LNCaP clone FGC (cell line): ENCODE results near the gene C6orf89.

Experiments
- DNase-seq: peaks from one replicate; pipeline ENCODE4 v3.0.0-alpha.2; 2011; ENCODE audit warnings: low read depth
- H3K4me3 ChIP-seq: 2 replicates; pipeline ENCODE4 v1.5.1; 2011; ENCODE audit warnings: mild to moderate bottlenecking, low read depth, low read length, control low read depth
- TF ChIP-seq, protein P1 (sequence below): IDR thresholded peaks from 2 replicates; pipeline ENCODE4 v1.5.1; 2012; ENCODE audit warnings: mild to moderate bottlenecking; ENCODE audit not compliant: control insufficient read depth, insufficient read depth; ENCODE audit errors: extremely low read depth

C6orf89 gene

DNA sequence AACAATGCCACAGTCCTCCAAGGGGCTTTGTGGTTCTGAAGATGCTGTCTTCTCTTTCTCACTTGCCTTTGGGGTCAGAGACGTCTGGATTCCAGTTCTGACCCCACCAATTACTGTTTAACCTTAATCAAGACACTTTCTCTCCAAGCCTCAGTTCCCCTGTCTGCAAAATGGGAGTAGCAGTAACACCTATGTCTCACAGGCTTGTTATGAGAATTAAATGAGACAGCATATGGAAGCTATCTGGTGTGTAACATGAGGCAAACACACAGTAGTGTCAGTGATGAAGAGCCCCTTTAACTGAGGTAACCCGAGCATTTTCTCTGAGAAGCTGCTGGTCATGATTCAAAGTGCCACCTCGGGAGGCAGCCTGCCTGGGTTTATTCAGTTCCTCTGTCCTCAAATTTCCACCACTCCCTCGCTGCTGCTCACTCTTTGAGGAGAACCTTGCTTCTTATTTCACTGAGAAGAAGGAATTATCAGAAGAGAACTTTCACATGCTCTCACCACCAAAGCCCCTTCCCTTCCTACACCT is 22.8 kb upstream of the C6orf89 start:
- no peak for DNase-seq
- TF ChIP-seq, protein P1, sequence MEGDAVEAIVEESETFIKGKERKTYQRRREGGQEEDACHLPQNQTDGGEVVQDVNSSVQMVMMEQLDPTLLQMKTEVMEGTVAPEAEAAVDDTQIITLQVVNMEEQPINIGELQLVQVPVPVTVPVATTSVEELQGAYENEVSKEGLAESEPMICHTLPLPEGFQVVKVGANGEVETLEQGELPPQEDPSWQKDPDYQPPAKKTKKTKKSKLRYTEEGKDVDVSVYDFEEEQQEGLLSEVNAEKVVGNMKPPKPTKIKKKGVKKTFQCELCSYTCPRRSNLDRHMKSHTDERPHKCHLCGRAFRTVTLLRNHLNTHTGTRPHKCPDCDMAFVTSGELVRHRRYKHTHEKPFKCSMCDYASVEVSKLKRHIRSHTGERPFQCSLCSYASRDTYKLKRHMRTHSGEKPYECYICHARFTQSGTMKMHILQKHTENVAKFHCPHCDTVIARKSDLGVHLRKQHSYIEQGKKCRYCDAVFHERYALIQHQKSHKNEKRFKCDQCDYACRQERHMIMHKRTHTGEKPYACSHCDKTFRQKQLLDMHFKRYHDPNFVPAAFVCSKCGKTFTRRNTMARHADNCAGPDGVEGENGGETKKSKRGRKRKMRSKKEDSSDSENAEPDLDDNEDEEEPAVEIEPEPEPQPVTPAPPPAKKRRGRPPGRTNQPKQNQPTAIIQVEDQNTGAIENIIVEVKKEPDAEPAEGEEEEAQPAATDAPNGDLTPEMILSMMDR = no peak
- H3K4me3 ChIP-seq = no peak overlapping the region

DNA sequence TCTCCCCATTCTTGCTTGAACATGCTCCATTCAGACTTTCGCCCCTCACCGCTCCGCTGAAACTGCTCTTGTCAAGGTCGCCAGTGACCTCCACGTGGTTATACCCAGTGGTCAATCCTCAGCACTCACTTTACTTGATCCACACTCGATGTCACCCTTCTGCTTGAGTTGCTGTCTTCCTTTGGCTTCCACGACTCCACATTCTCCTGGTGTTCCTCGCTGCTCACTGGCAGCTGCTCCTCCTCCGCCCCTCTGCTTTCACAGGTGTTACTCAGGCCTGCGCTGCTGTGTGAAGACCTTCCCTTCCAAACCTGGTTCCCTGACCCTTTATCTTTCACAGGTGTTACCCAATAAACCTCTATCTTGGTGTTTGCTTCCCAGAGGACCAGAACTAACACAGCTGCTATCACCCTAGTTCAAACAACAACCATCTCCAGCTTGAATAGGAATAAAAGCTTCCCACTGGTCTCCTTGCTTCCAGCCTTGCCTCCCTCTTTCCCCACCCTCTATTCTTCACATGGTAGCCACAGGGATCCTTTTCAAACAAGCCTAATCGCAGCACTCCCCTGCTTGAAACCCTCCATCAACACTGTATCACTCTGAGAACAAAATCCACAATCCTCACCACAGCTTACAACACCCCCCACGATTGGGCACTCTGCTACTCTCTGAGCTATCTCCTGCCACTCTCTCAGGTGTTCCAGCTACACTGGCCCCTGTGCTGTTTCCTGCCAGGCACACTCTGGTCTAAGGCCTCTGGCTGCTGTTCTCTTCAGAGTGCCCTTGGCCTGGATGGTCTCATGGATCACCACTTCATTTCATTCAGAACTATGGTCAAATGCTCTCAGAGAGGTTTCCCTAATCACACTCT is 21.8 kb upstream of the C6orf89 start:
- TF ChIP-seq, protein P1 = no peak
- no peak for DNase-seq
- H3K4me3 ChIP-seq = no peak overlapping the region

DNA sequence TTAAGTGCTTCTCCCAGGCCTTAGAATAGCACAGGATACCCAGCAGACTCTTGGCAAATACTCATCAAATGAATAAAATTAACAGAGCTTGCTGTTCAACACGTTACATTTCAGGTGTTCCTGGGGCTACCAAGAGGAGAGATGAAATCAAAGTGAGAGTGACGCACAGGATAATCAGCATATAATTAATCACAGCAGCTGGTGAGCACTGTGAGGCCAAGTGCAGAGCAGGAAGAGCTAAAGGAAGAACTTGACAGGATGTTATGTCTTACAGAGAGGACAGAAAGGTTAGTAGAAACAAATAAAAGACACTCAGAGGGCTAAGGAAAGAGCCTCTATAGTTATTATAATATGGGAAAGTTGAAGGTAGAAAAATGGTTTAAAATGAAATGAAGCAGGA is 19.9 kb upstream of the C6orf89 start:
- no peak overlapping the region for H3K4me3 ChIP-seq
- TF ChIP-seq, protein P1 = no peak
- no peak for DNase-seq

DNA sequence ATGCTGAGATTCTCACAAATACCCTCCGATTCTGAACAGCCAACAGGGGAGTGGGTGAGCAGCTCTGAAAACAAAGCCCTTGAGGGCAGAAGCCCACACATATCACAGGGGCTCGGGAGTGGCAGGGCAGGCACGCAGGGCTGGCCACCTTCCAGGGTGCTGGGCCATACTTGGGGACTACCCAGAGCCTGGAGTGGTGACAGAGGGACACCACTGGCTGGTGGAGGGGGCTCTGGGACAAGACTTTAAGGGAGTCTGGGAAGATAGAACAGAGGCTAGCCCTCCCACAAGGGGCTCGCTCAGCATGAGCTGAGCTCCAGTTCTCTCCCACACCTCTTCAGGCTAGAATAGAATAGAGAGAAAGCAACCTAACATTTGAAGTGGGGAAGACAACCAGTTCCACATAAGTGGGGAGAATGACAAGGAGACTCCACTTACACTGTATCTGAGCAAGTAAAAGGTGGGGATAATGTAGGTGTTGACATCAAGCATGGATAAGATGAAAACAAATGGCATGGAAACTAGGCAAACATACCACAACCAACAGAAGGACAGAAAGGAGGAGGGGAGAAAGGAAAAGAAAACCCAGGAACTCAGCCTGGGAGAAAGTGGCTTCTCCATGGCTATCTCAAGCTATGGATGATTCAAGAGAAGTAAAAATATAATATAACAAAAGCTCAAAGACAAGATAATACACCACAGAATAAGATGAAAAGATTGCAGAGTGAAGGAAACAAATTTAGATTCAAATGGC is 18.1 kb upstream of the C6orf89 start:
- no peak for DNase-seq
- TF ChIP-seq, protein P1 = no peak
- no peak overlapping the region for H3K4me3 ChIP-seq

DNA sequence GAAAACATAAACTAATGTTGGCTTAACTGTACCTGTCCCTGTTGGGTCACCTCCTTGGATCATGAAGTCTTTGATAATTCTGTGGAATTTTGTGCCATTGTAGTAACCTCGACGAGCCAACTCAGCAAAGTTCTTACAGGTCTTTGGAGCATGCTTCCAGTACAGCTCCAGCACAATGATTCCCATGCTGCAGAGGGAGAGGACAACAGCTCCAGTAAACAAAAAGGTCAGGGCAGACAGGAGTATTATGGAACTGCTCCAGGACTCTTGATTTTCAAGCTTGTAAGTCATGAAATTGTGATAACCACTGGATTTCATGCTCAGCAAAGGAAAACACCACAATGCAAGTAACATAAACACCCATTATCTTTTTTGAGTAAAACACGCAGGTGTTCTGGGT is 14.1 kb upstream of the C6orf89 start:
- TF ChIP-seq, protein P1 = no peak
- no peak for DNase-seq
- no peak overlapping the region for H3K4me3 ChIP-seq

DNA sequence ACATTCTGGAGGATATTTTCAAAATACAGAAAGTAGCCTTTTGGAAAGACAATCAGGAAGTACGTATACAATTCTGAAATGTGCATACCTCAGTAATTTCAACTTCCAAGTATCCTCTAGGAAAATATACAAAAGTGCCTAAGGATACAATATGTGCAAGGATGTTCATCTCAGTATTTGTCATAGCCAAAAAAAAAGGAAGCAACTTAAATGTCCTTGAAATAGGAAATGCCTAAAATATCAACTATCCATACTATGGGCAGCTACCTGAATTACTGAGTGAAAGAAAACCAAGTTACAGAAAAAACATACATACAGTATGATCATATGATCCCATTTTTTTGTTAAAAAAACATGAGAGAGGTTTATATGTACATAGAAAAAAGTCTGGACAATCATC is 12.6 kb upstream of the C6orf89 start:
- TF ChIP-seq, protein P1 = no peak
- no peak for DNase-seq
- no peak overlapping the region; the same call in 1 of the 2 replicates for H3K4me3 ChIP-seq
